ENCODE results near the gene SPEM1.

Gene SPEM1

GRCh38 chr17:7403043-7403726 lies 16.9 kb upstream of the SPEM1 start:
- peak; percentile 52 to 53 for DNase-seq

- no peak for DNase-seq
Observed at GRCh38 chr17:7403727-7403976, 16.5 kb upstream of the SPEM1 start.

- peak; percentile 96 for DNase-seq
Observed at GRCh38 chr17:7403977-7404736, 16.0 kb upstream of the SPEM1 start, which contains the start of gene TMEM256. Gene TMEM256 (minus strand): TSS chr17:7404097. CDS start chr17:7404084, 13 bp downstream.

- no peak for DNase-seq
Observed at GRCh38 chr17:7404737-7405349, 15.3 kb upstream of the SPEM1 start.

GRCh38 chr17:7405350-7406234 lies 14.5 kb upstream of the SPEM1 start:
- DNase-seq: no peak

- no peak for DNase-seq
Observed at GRCh38 chr17:7406235-7406825, 13.8 kb upstream of the SPEM1 start.

- no peak for DNase-seq
Observed at GRCh38 chr17:7407082-7407481, 13.0 kb upstream of the SPEM1 start.

GRCh38 chr17:7407485-7408251 lies 12.5 kb upstream of the SPEM1 start, which contains the start of gene NLGN2:
Gene NLGN2 (plus strand): TSS chr17:7407845. CDS start chr17:7408256, 411 bp downstream.
- DNase-seq: no peak

GRCh38 chr17:7408252-7408727 lies 11.8 kb upstream of the SPEM1 start:
- DNase-seq: peak; percentile 27 to 43

- no peak for DNase-seq
Observed at GRCh38 chr17:7408863-7409262, 11.3 kb upstream of the SPEM1 start.

GRCh38 chr17:7409716-7410115 lies 10.4 kb upstream of the SPEM1 start:
- DNase-seq: no peak

GRCh38 chr17:7410634-7411426 lies 9.3 kb upstream of the SPEM1 start:
- no peak for DNase-seq

GRCh38 chr17:7411427-7411750 lies 8.7 kb upstream of the SPEM1 start:
- no peak for DNase-seq

GRCh38 chr17:7413346-7413985 lies 6.7 kb upstream of the SPEM1 start:
- no peak for DNase-seq

- no peak for DNase-seq
Observed at GRCh38 chr17:7414837-7415236, 5.3 kb upstream of the SPEM1 start.

GRCh38 chr17:7415784-7416183 lies 4.3 kb upstream of the SPEM1 start:
- no peak for DNase-seq

- no peak for DNase-seq
Observed at GRCh38 chr17:7416323-7416722, 3.8 kb upstream of the SPEM1 start.

- DNase-seq: no peak
Observed at GRCh38 chr17:7417056-7417655, 3.0 kb upstream of the SPEM1 start.

- DNase-seq: no peak
Observed at GRCh38 chr17:7418472-7419152, 1.5 kb upstream of the SPEM1 start.
